WTC11 (cell line): ENCODE measurements around the gene CCDC137. TPM values are rescaled to one million over a fixed set of nuclear protein-coding genes. Genes with fewer than 3 reads are reported as not detected.

Experiments
- ATAC-seq: fragments of 200-7000 bp; cut with Tn5 transposase; 2 replicates; pipeline ENCODE4 v1.10.0; 2021; ENCODE audit warnings: mild to moderate bottlenecking, moderate library complexity
- CTCF ChIA-PET: fragments of 300-600 bp; sonication (Branson Sonifier 250); formaldehyde crosslinking; loops from one replicate; lab custom pipeline; 2021; ENCODE audit warnings: antibody characterized with exemption; lab: Charles Lee
- POLR2A ChIA-PET: fragments of 350-600 bp; sonication (Branson Sonifier 250); formaldehyde crosslinking; loops from one replicate; lab custom pipeline; 2021; ENCODE audit warnings: antibody characterized with exemption; lab: Charles Lee
- DNase-seq: peaks from one replicate; pipeline ENCODE4 v3.0.0; 2021; ENCODE audit warnings: low spot score
- H3K27ac Mint-ChIP-seq: 2 replicates; pipeline ENCODE4 v1.8.0; 2021; ENCODE audit warnings: mixed read lengths
- H3K27me3 Mint-ChIP-seq: 2 replicates; pipeline ENCODE4 v1.8.0; 2021; ENCODE audit warnings: low read depth, mild to moderate bottlenecking, moderate library complexity, mixed read lengths
- H3K36me3 Mint-ChIP-seq: 2 replicates; pipeline ENCODE4 v1.8.0; 2021; ENCODE audit warnings: mixed read lengths
- H3K4me1 Mint-ChIP-seq: 2 replicates; pipeline ENCODE4 v1.8.0; 2022; ENCODE audit warnings: mixed read lengths
- H3K4me3 Mint-ChIP-seq: 2 replicates; pipeline ENCODE4 v1.8.0; 2021; ENCODE audit warnings: mild to moderate bottlenecking, moderate library complexity, mixed read lengths
- H3K9me3 Mint-ChIP-seq: 2 replicates; pipeline ENCODE4 v1.8.0; 2021; ENCODE audit warnings: mixed read lengths
- AR ChIP-seq: fragments of 250-450 bp; sonication (Bioruptor Pico); IDR thresholded peaks from 2 replicates; pipeline ENCODE4 v1.9.0; 2021; ENCODE audit warnings: mild to moderate bottlenecking
- CREB1 ChIP-seq: sonication (generic); formaldehyde crosslinking; IDR thresholded peaks from 2 replicates; pipeline ENCODE4 v1.8.0; 2023; ENCODE audit warnings: mild to moderate bottlenecking, missing genetic modification reagents
- CREM ChIP-seq: sonication (generic); formaldehyde crosslinking; IDR thresholded peaks from 2 replicates; pipeline ENCODE4 v1.8.1; 2022; ENCODE audit warnings: mild to moderate bottlenecking, missing genetic modification reagents, moderate library complexity
- ELF4 ChIP-seq: sonication (generic); formaldehyde crosslinking; IDR thresholded peaks from 2 replicates; pipeline ENCODE4 v1.8.1; 2022; ENCODE audit warnings: low read depth, mild to moderate bottlenecking, moderate library complexity, missing genetic modification reagents
- EMX1 ChIP-seq: fragments of 250-450 bp; sonication (Bioruptor Pico); IDR thresholded peaks from 2 replicates; pipeline ENCODE4 v1.8.0; 2021; ENCODE audit warnings: mild to moderate bottlenecking
- HMGXB4 ChIP-seq: sonication (generic); formaldehyde crosslinking; IDR thresholded peaks from 2 replicates; pipeline ENCODE4 v1.8.1; 2023; ENCODE audit warnings: mild to moderate bottlenecking, moderate library complexity, missing genetic modification reagents
- JAZF1 ChIP-seq: fragments of 250-450 bp; sonication (Bioruptor Pico); IDR thresholded peaks from 2 replicates; pipeline ENCODE4 v1.9.0; 2021; ENCODE audit warnings: moderate library complexity, mild to moderate bottlenecking, inconsistent platforms
- JUN ChIP-seq: sonication (generic); formaldehyde crosslinking; IDR thresholded peaks from 2 replicates; pipeline ENCODE4 v1.8.0; 2023; ENCODE audit warnings: mild to moderate bottlenecking, missing genetic modification reagents
- KAT7 ChIP-seq: sonication (generic); formaldehyde crosslinking; IDR thresholded peaks from 2 replicates; pipeline ENCODE4 v1.8.1; 2023; ENCODE audit warnings: missing genetic modification reagents, mild to moderate bottlenecking, borderline replicate concordance
- MAX ChIP-seq: sonication (generic); formaldehyde crosslinking; IDR thresholded peaks from 2 replicates; pipeline ENCODE4 v1.8.0; 2022; ENCODE audit warnings: mild to moderate bottlenecking, missing genetic modification reagents
- MXD4 ChIP-seq: fragments of 250-450 bp; sonication (Bioruptor Pico); IDR thresholded peaks from 2 replicates; pipeline ENCODE4 v1.8.0; 2021; ENCODE audit warnings: mild to moderate bottlenecking, moderate library complexity, borderline replicate concordance
- NFATC4 ChIP-seq: fragments of 250-450 bp; sonication (Bioruptor Pico); IDR thresholded peaks from 2 replicates; pipeline ENCODE4 v1.9.0; 2021; ENCODE audit warnings: mild to moderate bottlenecking
- NR2C2 ChIP-seq: sonication (generic); formaldehyde crosslinking; IDR thresholded peaks from 2 replicates; pipeline ENCODE4 v1.8.0; 2022; ENCODE audit warnings: mild to moderate bottlenecking, missing genetic modification reagents
- RORB ChIP-seq: fragments of 250-450 bp; sonication (Bioruptor Pico); IDR thresholded peaks from 2 replicates; pipeline ENCODE4 v1.9.0; 2021; ENCODE audit warnings: mild to moderate bottlenecking
- STAT6 ChIP-seq: sonication (generic); formaldehyde crosslinking; conservative IDR thresholded peaks from 2 replicates; pipeline ENCODE4 v1.8.1; 2023; ENCODE audit warnings: mild to moderate bottlenecking, low read depth, missing genetic modification reagents, moderate library complexity
- ZBTB43 ChIP-seq: sonication (generic); formaldehyde crosslinking; IDR thresholded peaks from 2 replicates; pipeline ENCODE4 v1.8.1; 2023; ENCODE audit warnings: mild to moderate bottlenecking, missing genetic modification reagents
- ZNF121 ChIP-seq: sonication (generic); formaldehyde crosslinking; IDR thresholded peaks from 2 replicates; pipeline ENCODE4 v1.8.0; 2023; ENCODE audit warnings: missing genetic modification reagents
- ZNF232 ChIP-seq: sonication (generic); formaldehyde crosslinking; IDR thresholded peaks from 2 replicates; pipeline ENCODE4 v1.8.0; 2022; ENCODE audit warnings: mild to moderate bottlenecking, missing genetic modification reagents
- total RNA-seq: library from RNA; stranded (reverse); gene quantifications from 3 replicates; pipeline ENCODE4 v1.2.3, GENCODE V29; 2021

CCDC137 gene
- total RNA-seq, 1 experiment from 2014 or later, result 36.8 TPM

- TF ChIP-seq STAT6 (CRISPR knock-in tag) (no peak), RORB (no peak), NFATC4 (CRISPR knock-in tag) (no peak), CREM (no peak), HMGXB4 (CRISPR knock-in tag) (no peak), ZNF121 (CRISPR knock-in tag) (no peak)
- TF ChIP-seq, all 79 proteins: peak for 0
Measured at GRCh38 chr17:81687770-81688541, 21.4 kb downstream of the CCDC137 start (continued).

- Mint-ChIP-seq H3K4me3 (no peak overlapping the region), H3K36me3 (peaks cover 36% of the 10 kb centered on the region)
- no peak for TF ChIP-seq KAT7 (CRISPR knock-in tag)
- no peak for TF ChIP-seq ZNF121 (CRISPR knock-in tag)
- no peak for TF ChIP-seq JUN (CRISPR knock-in tag)
- TF ChIP-seq NR2C2, result no peak
- no peak for TF ChIP-seq JAZF1 (CRISPR knock-in tag)
- no peak for TF ChIP-seq ZBTB43 (CRISPR knock-in tag)
Measured at GRCh38 chr17:81688616-81689015, 22.1 kb downstream of the CCDC137 start.

GRCh38 chr17:81690066-81690465 is 23.5 kb downstream of the CCDC137 start:
- ChIA-PET POLR2A (no interaction called here), CTCF (no interaction called here)
- Mint-ChIP-seq H3K27me3 (no peaks in the 10 kb centered on the region), H3K9me3 (no peaks in the 10 kb centered on the region), H3K4me3 (no peak overlapping the region), H3K4me1 (no peaks in the 10 kb centered on the region), H3K36me3 (peaks cover 36% of the 10 kb centered on the region), H3K27ac (no peak overlapping the region)
- ATAC-seq (no peak), DNase-seq (no peak)
- no peak for TF ChIP-seq CREB1 (CRISPR knock-in tag)

More at GRCh38 chr17:81688616-81689015, 22.1 kb downstream of the CCDC137 start:
- ATAC-seq, result no peak
- DNase-seq, result no peak
- ChIA-PET POLR2A (no interaction called here), CTCF (no interaction called here)
- H3K27ac Mint-ChIP-seq, result peak overlapping the region; percentile 70; the same call in 1 of the 2 replicates
- H3K4me1 Mint-ChIP-seq, result peaks cover 7% of the 10 kb centered on the region
- no peaks in the 10 kb centered on the region; the same call in 1 of the 2 replicates for H3K27me3 Mint-ChIP-seq
- H3K9me3 Mint-ChIP-seq, result no peaks in the 10 kb centered on the region

GRCh38 chr17:81690549-81690948 is 24.0 kb downstream of the CCDC137 start:
- Mint-ChIP-seq H3K36me3 (peaks cover 36% of the 10 kb centered on the region), H3K4me3 (no peak overlapping the region), H3K9me3 (no peaks in the 10 kb centered on the region), H3K27ac (no peak overlapping the region), H3K4me1 (no peaks in the 10 kb centered on the region), H3K27me3 (no peaks in the 10 kb centered on the region)
- ChIA-PET POLR2A (no interaction called here), CTCF (no interaction called here)
- TF ChIP-seq AR (CRISPR knock-in tag), result no peak
- TF ChIP-seq MAX (CRISPR knock-in tag), result no peak
- TF ChIP-seq EMX1 (CRISPR knock-in tag), result no peak
- TF ChIP-seq ELF4, result no peak
- no peak for TF ChIP-seq MXD4 (CRISPR knock-in tag)
- TF ChIP-seq ZNF232, result no peak
- ATAC-seq (no peak), DNase-seq (no peak)
